ENCODE data around the gene FGFR1OP2. TPM values are rescaled to one million over a fixed set of nuclear protein-coding genes. Genes with fewer than 3 reads are reported as not detected.

The FGFR1OP2 gene
- total RNA-seq, 1 experiment from 2014 or later: 40.6 TPM

DNA sequence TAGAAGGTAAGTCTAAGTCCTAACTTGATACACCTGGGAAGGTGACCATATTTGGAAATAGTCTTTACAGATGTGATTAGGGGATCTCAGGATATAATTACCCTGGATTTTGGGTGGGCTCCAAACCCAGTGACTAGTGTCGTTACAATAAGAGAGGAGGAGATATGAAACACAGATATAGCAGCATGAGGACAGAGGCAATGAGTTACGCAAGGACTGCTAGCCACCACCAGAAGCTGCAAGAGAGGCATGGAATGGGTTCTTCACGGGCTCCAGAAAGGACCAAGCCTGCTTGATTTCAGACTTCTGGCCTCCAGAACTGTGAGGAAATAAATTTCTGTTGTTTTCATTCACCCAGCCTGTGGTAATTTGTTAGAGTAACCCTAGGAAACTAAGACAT is 28.6 kb downstream of the FGFR1OP2 start:
- peak overlapping the region; percentile 42 for H3K27ac Mint-ChIP-seq (ENCODE audit: low read depth, unreplicated experiment)
- no peak for DNase-seq (ENCODE audit: unreplicated experiment)
- no peaks in the 10 kb centered on the region for H3K9me3 Mint-ChIP-seq (ENCODE audit: unreplicated experiment)
- intact Hi-C loops (cut with micrococcal nuclease): no loop called here
- POLR2A ChIA-PET: interaction anchor here (0.7 kb wide), 1 partner anchor 23 kb away, joined by 3 read pairs; no protein-coding TSS in a partner anchor
- no peaks in the 10 kb centered on the region for H3K4me1 Mint-ChIP-seq (ENCODE audit: insufficient read depth, unreplicated experiment)
- no peaks in the 10 kb centered on the region for H3K27me3 Mint-ChIP-seq (ENCODE audit: insufficient read depth, unreplicated experiment)
- peaks cover 61% of the 10 kb centered on the region for H3K36me3 Mint-ChIP-seq (ENCODE audit: insufficient read depth, unreplicated experiment)
- CTCF ChIA-PET: no interaction called here
- TF ChIP-seq, protein P1, sequence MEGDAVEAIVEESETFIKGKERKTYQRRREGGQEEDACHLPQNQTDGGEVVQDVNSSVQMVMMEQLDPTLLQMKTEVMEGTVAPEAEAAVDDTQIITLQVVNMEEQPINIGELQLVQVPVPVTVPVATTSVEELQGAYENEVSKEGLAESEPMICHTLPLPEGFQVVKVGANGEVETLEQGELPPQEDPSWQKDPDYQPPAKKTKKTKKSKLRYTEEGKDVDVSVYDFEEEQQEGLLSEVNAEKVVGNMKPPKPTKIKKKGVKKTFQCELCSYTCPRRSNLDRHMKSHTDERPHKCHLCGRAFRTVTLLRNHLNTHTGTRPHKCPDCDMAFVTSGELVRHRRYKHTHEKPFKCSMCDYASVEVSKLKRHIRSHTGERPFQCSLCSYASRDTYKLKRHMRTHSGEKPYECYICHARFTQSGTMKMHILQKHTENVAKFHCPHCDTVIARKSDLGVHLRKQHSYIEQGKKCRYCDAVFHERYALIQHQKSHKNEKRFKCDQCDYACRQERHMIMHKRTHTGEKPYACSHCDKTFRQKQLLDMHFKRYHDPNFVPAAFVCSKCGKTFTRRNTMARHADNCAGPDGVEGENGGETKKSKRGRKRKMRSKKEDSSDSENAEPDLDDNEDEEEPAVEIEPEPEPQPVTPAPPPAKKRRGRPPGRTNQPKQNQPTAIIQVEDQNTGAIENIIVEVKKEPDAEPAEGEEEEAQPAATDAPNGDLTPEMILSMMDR (IDR thresholded peaks at IDR 0.05; ENCODE audit: unreplicated experiment): no peak
- no TSS peak for BruUV-seq (replicated peaks)
- no peak overlapping the region for H3K4me3 Mint-ChIP-seq (ENCODE audit: unreplicated experiment)

DNA sequence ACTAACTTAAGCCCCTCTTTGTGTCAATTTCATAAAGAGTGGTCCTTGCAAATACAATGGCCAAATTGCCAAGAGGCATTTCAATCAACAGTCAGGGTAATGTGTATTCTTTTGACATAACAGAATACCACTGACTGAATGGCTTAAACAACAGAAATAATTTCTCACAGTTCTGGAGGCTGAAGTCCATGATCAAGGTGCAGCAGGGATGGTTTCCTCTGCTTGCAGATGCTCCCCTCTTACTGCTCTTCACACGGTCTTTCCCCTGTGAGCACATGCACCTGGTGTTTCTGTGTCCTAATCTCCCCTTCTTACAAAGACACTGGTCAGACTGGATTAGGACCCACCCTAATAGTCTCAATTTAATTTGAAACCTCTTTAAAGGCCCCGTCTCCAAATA is 31.9 kb downstream of the FGFR1OP2 start:
- H3K4me1 Mint-ChIP-seq (ENCODE audit: insufficient read depth, unreplicated experiment): no peaks in the 10 kb centered on the region
- intact Hi-C loops (cut with micrococcal nuclease): no loop called here
- no peak overlapping the region for H3K27ac Mint-ChIP-seq (ENCODE audit: low read depth, unreplicated experiment)
- TF ChIP-seq, protein P1 (IDR thresholded peaks at IDR 0.05; ENCODE audit: unreplicated experiment): no peak
- H3K4me3 Mint-ChIP-seq (ENCODE audit: unreplicated experiment): no peak overlapping the region
- ChIA-PET CTCF (interaction anchor here (0.7 kb wide), 1 partner anchor 1729 kb away, joined by 3 read pairs; no protein-coding TSS in a partner anchor), POLR2A (interaction anchor here (0.7 kb wide), 1 partner anchor 65 kb away, joined by 3 read pairs; no protein-coding TSS in a partner anchor)
- H3K27me3 Mint-ChIP-seq (ENCODE audit: insufficient read depth, unreplicated experiment): no peaks in the 10 kb centered on the region
- DNase-seq (ENCODE audit: unreplicated experiment): no peak
- peaks cover 75% of the 10 kb centered on the region for H3K36me3 Mint-ChIP-seq (ENCODE audit: insufficient read depth, unreplicated experiment)
- H3K9me3 Mint-ChIP-seq (ENCODE audit: unreplicated experiment): no peaks in the 10 kb centered on the region
- no TSS peak for BruUV-seq (replicated peaks)

DNA sequence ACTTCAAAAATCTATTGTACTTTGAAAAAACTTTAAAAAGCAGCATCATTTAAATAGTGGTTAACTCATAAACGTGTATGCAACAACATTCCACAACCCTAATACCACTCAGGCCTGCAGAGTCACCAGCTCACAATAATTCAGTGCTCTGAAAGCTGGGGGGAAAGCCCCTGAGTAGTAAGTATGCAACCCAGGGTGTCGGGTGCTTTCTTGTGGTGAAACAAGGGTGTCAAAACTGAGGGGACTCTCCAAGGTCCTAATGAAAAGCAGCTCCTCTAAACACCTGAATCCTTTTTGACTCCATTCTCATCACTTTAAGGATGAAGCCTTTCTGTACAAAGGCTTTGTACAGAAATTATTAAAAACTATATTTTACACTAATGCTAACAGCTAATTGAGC is 33.7 kb downstream of the FGFR1OP2 start:
- Mint-ChIP-seq H3K9me3 (ENCODE audit: unreplicated experiment) (no peaks in the 10 kb centered on the region), H3K27ac (ENCODE audit: low read depth, unreplicated experiment) (no peak overlapping the region), H3K36me3 (ENCODE audit: insufficient read depth, unreplicated experiment) (peaks cover 81% of the 10 kb centered on the region), H3K4me1 (ENCODE audit: insufficient read depth, unreplicated experiment) (no peaks in the 10 kb centered on the region), H3K27me3 (ENCODE audit: insufficient read depth, unreplicated experiment) (no peaks in the 10 kb centered on the region), H3K4me3 (ENCODE audit: unreplicated experiment) (no peak overlapping the region)
- no TSS peak for BruUV-seq (replicated peaks)
- TF ChIP-seq, protein P1 (IDR thresholded peaks at IDR 0.05; ENCODE audit: unreplicated experiment): no peak
- no peak for DNase-seq (ENCODE audit: unreplicated experiment)
- CTCF ChIA-PET: interaction anchor here (0.5 to 1.0 kb wide), 3 partner anchors 15 to 662 kb away, joined by 3 to 6 read pairs (median 3); no protein-coding TSS in a partner anchor
- intact Hi-C loops (cut with micrococcal nuclease): no loop called here
- POLR2A ChIA-PET: interaction anchor here (0.6 to 1.5 kb wide), 4 partner anchors 21 to 936 kb away, joined by 3 to 5 read pairs (median 4); partner anchors contain the start of gene TM7SF3

GRCh38 chr12:26976687-26977086 is 38.4 kb downstream of the FGFR1OP2 start:
- intact Hi-C loops (cut with micrococcal nuclease): no loop called here
- BruUV-seq (replicated peaks): no TSS peak

More at GRCh38 chr12:26976687-26977086, 38.4 kb downstream of the FGFR1OP2 start:
- DNase-seq (ENCODE audit: unreplicated experiment): no peak
- H3K27ac Mint-ChIP-seq (ENCODE audit: low read depth, unreplicated experiment): peak overlapping the region; percentile 51
- TF ChIP-seq, protein P1 (IDR thresholded peaks at IDR 0.05; ENCODE audit: unreplicated experiment): no peak
- CTCF ChIA-PET: interaction anchor here (1.0 to 1.6 kb wide), 2 partner anchors 23 to 91 kb away, joined by 3 read pairs; no protein-coding TSS in a partner anchor
- no peak overlapping the region for H3K4me3 Mint-ChIP-seq (ENCODE audit: unreplicated experiment)
- no peaks in the 10 kb centered on the region for H3K9me3 Mint-ChIP-seq (ENCODE audit: unreplicated experiment)
- H3K27me3 Mint-ChIP-seq (ENCODE audit: insufficient read depth, unreplicated experiment): no peaks in the 10 kb centered on the region
- peaks cover 81% of the 10 kb centered on the region for H3K36me3 Mint-ChIP-seq (ENCODE audit: insufficient read depth, unreplicated experiment)
- POLR2A ChIA-PET: interaction anchor here (0.7 to 1.7 kb wide), 3 partner anchors 29 to 1383 kb away, joined by 3 to 5 read pairs (median 3); partner anchors contain the start of gene TM7SF3
- H3K4me1 Mint-ChIP-seq (ENCODE audit: insufficient read depth, unreplicated experiment): no peaks in the 10 kb centered on the region
